Naive B cell (primary cell): Measurements from ENCODE around the gene SGSH. TPM values are rescaled to one million over a fixed set of nuclear protein-coding genes. Genes with fewer than 3 reads are reported as not detected.
"Not testable (repeated sequence)": the region's sequence is repeated elsewhere in the genome, so short reads cannot be mapped to it uniquely, and the experiment has no call there.

Source experiments
- ATAC-seq, 2 donors: fragments of 150-1000 bp; cut with Tn5 transposase; 2 replicates each; pipeline ENCODE4 v1.10.0; 2021; ENCODE audit warnings: low read depth in 2 of 2, mild to moderate bottlenecking in 2 of 2, moderate library complexity in 2 of 2
- DNase-seq: peaks from one replicate; pipeline ENCODE4 v3.0.0; 2022
- H3K27ac Mint-ChIP-seq, 6 donors: one replicate each; pipeline ENCODE4 v1.8.0; 2020 to 2022; ENCODE audit warnings: mild to moderate bottlenecking in 6 of 6, mixed read lengths in 6 of 6, moderate library complexity in 5 of 6, inconsistent platforms in 2 of 6
- H3K27me3 Mint-ChIP-seq, 3 donors: one replicate each; pipeline ENCODE4 v1.8.0; 2021 to 2022; ENCODE audit warnings: mixed read lengths in 3 of 3, mild to moderate bottlenecking in 1 of 3
- H3K36me3 Mint-ChIP-seq, 2 donors: one replicate each; pipeline ENCODE4 v1.8.0; 2020 to 2022; ENCODE audit warnings: mixed read lengths in 2 of 2, inconsistent platforms in 1 of 2, mild to moderate bottlenecking in 1 of 2
- H3K4me1 Mint-ChIP-seq, 3 donors: one replicate each; pipeline ENCODE4 v1.8.0; 2020 to 2022; ENCODE audit warnings: mixed read lengths in 3 of 3, inconsistent platforms in 1 of 3, mild to moderate bottlenecking in 1 of 3, moderate library complexity in 1 of 3
- H3K4me3 Mint-ChIP-seq, 8 donors: one replicate each; pipeline ENCODE4 v1.8.0; 2020 to 2022; ENCODE audit warnings: mild to moderate bottlenecking in 8 of 8, mixed read lengths in 8 of 8, moderate library complexity in 8 of 8, inconsistent platforms in 2 of 8
- H3K9me3 Mint-ChIP-seq, 7 donors: one replicate each; pipeline ENCODE4 v1.8.0; 2020 to 2022; ENCODE audit warnings: mixed read lengths in 7 of 7, mild to moderate bottlenecking in 5 of 7, inconsistent platforms in 2 of 7, moderate library complexity in 1 of 7
- polyA plus RNA-seq, 6 donors: library from polyadenylated mRNA; unstranded; fragments of 300-500 nt; fragmentation: Illumina TruSeq; gene quantifications; one replicate each; pipeline ENCODE4 v1.2.3, GENCODE V29; 2021; ENCODE audit warnings: low read depth in 6 of 6

The SGSH gene
- polyA plus RNA-seq, 6 donors from 2014 or later = 12.3 to 38.5 (median 22.4) TPM

DNA sequence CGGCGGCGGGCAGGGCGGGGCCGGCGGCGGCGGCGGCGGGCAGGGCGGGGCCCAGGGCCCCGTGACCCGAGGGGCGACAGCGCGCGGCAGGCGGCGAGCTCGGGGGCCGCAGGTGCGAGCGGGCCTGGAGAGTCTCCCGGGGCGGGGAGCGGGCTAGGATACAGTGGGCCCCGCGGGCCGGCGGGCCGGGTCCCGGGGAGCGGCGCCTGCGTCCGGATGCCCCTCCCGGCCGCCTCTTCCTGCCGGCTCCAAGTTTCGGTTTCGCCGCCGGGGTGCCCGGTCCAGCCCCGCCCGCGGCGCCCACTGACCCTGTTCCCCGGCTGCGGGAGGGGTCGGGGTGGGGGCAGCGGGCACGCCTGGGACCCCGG, 40.6 kb upstream of the SGSH start, which contains the start of gene RNF213:
TSS of gene RNF213 (plus strand) at position 62 of the 368 bp plus-strand sequence. CDS start 2,830 bp downstream, outside the sequence.
- Mint-ChIP-seq H3K27me3 (no peaks in the 10 kb centered on the region), H3K9me3 (no peaks in the 10 kb centered on the region), H3K36me3 (no peaks in the 10 kb centered on the region), H3K4me1 (peaks cover 38 to 53% (median 43%) of the 10 kb centered on the region in 3 donors), H3K27ac (peak within 1 kb of the TSS; percentile 72 to 98 (median 97)), H3K4me3 (peak within 1 kb of the TSS; percentile 89 to 98 (median 95))
- ATAC-seq = peak; percentile 50 to 55
- DNase-seq = peak; percentile 73

DNA sequence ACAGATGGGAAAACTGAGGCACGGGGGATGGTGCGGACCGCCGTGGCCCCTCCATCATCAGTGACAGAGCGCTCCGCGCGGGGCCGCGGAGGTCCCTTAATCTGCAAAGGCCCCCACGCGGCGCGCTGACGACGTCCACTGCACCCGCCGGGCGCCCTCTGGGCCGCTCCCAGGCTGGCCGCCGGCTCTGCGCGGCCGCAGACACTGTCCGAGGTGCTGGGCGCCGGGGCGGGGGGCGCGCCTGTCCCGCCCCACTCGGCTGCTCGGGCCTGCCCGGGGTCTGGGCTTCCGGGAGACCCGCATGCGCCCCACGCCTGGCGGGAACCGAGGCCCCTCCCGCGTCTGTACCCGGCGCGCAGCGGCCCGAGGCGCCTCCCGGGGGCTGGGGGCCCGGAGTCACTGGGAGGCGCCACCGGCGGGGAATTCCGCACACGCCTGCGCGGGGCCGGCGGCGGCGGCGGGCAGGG, 40.0 kb upstream of the SGSH start:
- DNase-seq = peak; percentile 80
- Mint-ChIP-seq H3K27me3 (no peaks in the 10 kb centered on the region), H3K36me3 (no peaks in the 10 kb centered on the region), H3K4me3 (peak overlapping the region; percentile 80 to 98 (median 93)), H3K27ac (peak overlapping the region in 5 of 6 donors; percentile 72 to 98 (median 97)), H3K9me3 (no peaks in the 10 kb centered on the region), H3K4me1 (peaks cover 35 to 46% (median 39%) of the 10 kb centered on the region in 3 donors)
- ATAC-seq = peak; percentile 67 to 70

DNA sequence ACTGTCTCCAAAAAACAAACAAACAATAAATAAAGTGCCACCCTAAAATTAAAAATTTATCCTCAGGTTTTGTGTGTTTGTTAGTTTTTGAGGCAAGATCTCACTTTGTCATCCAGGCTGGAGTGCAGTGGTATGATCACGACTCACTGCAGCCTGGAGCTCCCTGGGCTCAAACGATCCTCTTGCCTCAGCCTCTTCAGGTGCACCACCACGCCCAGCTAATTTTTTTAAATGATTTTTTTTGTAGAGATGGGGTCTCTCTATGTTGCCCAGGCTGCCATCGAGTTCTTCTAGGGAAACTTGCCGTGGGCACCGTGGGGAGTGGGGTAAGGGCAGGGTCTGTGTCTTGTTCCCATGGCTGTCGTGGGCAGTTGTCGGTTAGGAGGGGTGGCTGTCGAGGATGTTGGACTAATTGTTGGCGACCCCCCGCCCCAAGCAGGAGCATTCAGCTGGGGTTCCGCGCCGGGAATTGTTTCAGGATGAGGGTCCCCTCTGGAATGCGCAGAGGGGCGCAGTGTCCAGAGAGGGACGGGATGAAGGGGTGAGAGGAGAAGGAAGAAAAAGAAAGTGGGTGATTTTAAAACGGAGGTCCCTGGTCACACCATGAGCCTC, 39.4 kb upstream of the SGSH start:
- H3K36me3 Mint-ChIP-seq = no peaks in the 10 kb centered on the region
- H3K4me1 Mint-ChIP-seq = peaks cover 35 to 46% (median 36%) of the 10 kb centered on the region in 3 donors
- H3K27ac Mint-ChIP-seq = peak overlapping the region in 5 of 6 donors; percentile 72 to 98 (median 97)
- DNase-seq (no peak), ATAC-seq (no peak)
- H3K4me3 Mint-ChIP-seq = peak overlapping the region; percentile 80 to 98 (median 93)
- H3K9me3 Mint-ChIP-seq = no peaks in the 10 kb centered on the region
- H3K27me3 Mint-ChIP-seq = no peaks in the 10 kb centered on the region

DNA sequence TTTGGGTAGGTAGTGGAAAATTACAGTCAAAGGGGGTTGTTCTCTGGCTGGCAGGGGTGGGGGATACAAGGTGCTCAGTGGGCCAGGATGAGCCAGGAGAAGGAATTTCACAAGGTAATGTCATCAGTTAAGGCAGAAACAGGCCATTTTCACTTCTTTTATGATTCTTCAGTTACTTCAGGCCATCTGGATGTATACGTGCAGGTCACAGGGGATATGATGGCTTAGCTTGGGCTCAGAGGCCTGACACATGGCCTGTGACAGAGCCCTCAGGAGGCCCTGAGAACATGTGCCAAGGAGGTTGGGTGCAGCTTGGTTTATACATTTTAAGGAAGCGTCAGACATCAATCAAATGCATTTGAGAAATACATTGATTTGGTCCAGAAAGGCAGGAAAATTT, 38.2 kb upstream of the SGSH start:
- H3K27me3 Mint-ChIP-seq, H3K36me3 Mint-ChIP-seq, DNase-seq, ATAC-seq, H3K9me3 Mint-ChIP-seq: not testable (repeated sequence)
- Mint-ChIP-seq H3K4me1 (peaks cover 26 to 41% (median 30%) of the 10 kb centered on the region in 3 donors), H3K4me3 (peak overlapping the region; percentile 23 to 98 (median 91)), H3K27ac (peak overlapping the region; percentile 3 to 97 (median 76))

DNA sequence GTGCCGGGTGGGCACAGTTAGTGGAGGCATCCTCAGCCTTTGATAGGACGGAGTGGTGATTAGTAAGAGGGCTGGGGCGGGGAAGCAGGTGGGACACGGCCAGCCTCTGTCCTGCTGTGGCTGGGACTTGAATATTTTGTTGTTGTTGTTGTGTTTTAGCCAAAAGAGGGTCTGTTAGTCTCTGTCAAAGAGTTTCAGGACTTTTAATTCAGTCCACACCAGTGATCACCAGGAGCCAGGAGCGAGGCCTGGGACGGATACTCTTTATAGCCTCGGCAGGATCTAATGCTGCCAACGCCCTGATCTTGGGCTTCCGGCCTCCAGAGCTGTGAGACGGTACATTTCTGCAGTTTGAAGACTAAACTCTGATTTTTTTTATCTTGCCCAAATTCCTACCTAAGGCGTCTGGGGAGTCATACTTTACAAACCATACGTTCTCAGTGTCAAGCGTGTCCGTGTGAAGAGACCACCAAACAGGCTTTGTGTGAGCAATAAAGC, 37.6 kb upstream of the SGSH start:
- Mint-ChIP-seq H3K27me3 (no peaks in the 10 kb centered on the region), H3K4me3 (peak overlapping the region in 5 of 8 donors; percentile 67 to 98 (median 86)), H3K9me3 (no peaks in the 10 kb centered on the region), H3K4me1 (peaks cover 24 to 38% (median 31%) of the 10 kb centered on the region in 3 donors), H3K27ac (peak overlapping the region in 3 of 6 donors; percentile 24 to 86 (median 76)), H3K36me3 (no peaks in the 10 kb centered on the region)
- no peak for DNase-seq
- no peak for ATAC-seq

DNA sequence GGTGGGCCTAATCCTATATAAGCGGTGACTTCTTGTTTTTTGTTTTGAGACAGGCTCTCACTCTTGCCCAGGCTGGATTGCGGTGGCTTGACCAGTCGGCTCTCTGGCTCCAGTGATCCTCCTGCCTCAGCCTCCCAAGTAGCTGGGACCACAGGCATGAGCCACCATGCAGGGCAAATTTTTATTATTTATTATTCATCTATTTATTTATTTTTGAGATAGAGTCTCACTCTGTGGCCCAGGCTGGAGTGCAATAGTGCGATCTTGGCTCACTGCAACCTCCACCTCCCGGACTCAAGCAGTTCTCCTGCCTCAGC, 35.9 kb upstream of the SGSH start:
- Mint-ChIP-seq H3K9me3 (no peaks in the 10 kb centered on the region), H3K36me3 (no peaks in the 10 kb centered on the region), H3K27me3 (no peaks in the 10 kb centered on the region), H3K27ac (no peak overlapping the region), H3K4me3 (peak overlapping the region in 1 of 8 donors; percentile 58), H3K4me1 (peaks cover 11 to 24% (median 23%) of the 10 kb centered on the region in 3 donors)
- DNase-seq = no peak
- no peak for ATAC-seq

DNA sequence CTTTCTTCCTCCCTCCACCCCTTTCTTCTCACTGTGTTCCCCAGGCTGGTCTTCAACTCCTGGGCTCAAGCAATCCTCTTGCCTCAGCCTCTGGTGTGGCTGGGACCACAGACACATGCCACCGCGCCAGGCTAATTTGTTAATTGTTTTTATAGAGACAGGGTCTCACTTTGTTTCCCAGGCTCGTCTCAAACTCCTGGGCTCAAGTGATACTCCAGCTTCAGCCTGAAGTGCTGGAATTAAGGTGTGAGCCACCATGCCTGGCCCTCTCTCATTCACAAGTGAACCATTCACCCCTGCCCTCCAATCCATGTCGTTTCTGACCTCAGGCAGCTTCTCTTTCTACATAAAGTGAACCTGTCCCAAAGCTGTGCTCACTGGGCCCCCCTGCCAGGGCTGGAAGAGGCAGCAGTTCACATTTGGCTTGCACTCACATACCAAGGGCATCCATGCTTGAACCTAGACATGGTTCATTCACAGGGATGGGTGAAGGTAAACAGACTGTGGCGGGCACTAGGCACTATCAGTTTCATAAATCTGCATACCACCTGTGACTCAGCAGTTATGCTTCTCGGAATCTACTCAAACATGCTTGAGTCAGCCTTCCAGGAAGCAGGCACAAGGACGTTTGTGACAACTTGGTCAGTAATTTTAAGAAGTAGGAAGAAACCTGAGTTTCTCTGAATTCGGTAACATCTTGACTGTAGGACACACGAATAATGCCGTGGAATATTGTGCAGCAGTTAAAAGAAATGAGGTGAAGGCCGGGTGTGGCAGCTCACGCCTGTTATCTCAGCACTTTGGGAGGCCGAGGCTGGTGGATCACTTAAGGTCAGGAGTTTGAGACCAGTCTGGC, 34.5 kb upstream of the SGSH start:
- Mint-ChIP-seq H3K4me3 (peak overlapping the region in 1 of 8 donors; percentile 48), H3K4me1 (peaks cover 8 to 21% (median 19%) of the 10 kb centered on the region in 3 donors), H3K27ac (peak overlapping the region in 2 of 6 donors; percentile 53 to 76), H3K9me3 (no peaks in the 10 kb centered on the region), H3K27me3 (no peaks in the 10 kb centered on the region), H3K36me3 (no peaks in the 10 kb centered on the region)
- peak; percentile 65 to 80 for ATAC-seq
- DNase-seq = no peak

DNA sequence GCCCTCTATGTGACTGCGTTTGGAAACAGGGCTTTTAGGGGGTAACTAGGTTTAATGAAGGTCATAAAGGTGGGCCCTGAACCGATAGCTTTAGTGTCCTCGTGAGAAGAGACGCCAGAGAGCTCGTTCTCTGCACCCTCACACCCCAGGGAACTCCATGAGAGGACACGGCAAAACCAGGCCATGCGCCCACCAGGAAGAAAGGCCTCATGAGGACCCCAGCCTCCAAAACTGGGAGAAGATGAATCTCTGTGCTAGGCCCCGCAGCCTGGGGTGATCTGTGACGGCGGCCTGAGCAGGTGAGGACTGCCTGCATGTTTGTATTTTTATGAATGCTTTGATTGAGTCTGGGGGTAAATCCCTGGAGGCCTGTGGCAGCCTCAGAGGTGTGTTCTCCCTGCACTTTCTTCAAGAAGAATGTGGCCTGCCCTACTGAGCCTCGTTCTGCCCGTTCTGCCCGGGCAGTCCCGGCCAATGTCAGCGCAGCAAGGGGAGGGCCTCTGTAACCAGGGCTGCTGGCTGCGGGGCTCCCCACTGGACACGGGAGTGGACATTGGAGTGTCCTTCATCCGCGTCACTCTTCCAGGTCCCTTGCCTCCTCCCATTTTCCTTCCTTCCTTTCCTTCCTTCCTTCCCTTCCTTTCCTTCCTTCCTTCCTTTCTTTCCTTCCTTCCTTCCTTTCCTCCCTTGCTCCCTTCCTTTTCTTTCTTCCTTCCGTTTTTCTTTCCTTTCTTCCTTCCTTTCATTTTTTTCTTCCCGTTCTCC, 33.7 kb upstream of the SGSH start:
- Mint-ChIP-seq H3K4me1 (peaks cover 5 to 17% (median 17%) of the 10 kb centered on the region in 3 donors), H3K4me3 (no peak overlapping the region), H3K27me3 (no peaks in the 10 kb centered on the region), H3K27ac (peak overlapping the region in 2 of 6 donors; percentile 16 to 76), H3K36me3 (no peaks in the 10 kb centered on the region), H3K9me3 (no peaks in the 10 kb centered on the region)
- DNase-seq (no peak), ATAC-seq (no peak)

DNA sequence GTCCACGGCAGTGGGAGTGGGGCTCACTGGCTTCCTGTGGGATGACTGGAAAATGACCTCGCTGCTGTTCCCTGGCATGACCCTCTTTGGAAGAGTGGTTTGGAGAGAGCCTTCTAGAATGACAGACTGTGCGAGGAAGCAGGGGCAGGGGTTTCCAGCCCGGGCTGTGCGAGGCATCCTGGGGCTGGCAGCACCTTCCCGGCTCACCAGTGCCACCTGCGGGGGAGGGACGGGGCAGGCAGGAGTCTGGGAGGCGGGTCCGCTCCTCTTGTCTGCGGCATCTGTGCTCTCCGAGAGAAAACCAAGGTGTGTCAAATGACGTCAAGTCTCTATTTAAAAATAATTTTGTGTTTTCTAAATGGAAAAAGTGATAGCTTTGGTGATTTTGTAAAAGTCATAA, 32.7 kb upstream of the SGSH start:
- Mint-ChIP-seq H3K4me3 (no peak overlapping the region), H3K36me3 (no peaks in the 10 kb centered on the region), H3K9me3 (no peaks in the 10 kb centered on the region), H3K4me1 (peaks cover 5 to 13% (median 11%) of the 10 kb centered on the region in 3 donors), H3K27ac (no peak overlapping the region), H3K27me3 (no peaks in the 10 kb centered on the region)
- ATAC-seq = peak; percentile 91 to 96
- DNase-seq = peak; percentile 72

DNA sequence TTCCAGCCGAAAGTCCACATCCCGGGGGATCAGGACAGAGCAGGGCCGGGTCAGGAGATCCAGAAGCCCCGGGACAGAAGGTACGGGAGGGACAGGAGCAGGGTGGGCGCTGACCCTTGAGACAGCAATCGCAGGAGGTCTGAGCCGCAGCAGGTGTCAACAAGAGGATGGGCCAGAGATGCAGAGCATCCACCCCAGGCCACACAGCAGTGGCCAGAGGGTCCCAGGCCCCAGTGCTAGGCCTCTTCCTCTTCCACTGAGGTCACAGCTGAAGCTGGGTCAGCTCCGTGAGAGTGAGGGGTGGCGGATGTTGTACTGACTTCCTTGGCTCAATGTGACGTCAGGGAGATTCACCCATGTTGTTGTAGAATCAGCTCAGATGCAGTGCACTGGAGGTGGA, 31.8 kb upstream of the SGSH start:
- H3K4me1 Mint-ChIP-seq = peaks cover 5 to 13% (median 11%) of the 10 kb centered on the region in 3 donors
- peak overlapping the region in 1 of 8 donors; percentile 47 for H3K4me3 Mint-ChIP-seq

DNA sequence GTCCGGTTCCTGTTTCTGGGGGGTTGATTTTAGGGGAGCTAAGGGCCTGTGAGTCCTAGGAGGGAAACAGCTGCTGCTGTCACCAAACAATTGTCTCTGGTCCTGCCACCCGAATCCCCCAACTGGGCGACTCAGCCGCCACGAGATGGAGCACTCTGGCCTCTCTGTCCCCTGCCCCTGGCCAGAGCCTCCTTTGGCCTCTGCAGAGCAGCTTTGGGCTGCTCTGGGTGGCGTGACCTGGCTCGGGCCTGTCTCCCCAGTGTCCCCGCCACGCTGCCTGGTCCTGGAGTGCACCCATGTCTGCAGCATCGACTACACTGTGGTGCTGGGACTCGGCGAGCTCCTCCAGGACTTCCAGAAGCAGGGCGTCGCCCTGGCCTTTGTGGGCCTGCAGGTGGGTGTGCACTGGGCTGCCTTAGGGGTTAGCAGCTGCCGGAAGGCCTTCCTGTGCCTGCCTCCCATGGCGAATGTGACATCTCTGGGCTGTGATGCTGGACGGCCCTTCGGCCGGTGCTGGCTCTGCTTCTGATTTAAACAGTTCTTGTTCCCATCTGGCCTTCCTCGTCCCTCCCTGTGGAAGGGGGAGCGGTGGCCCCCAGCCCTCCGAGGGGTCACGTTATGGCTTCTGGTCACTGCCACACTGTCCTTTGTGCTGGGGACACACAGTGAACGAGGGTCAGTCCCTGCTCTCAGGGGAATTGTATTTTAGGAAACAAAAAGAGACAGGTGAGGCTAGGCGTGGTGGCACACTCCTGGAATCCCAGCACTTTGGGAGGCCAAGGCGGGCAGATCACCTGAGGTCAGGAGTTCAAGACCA, 29.0 kb upstream of the SGSH start:
- H3K9me3 Mint-ChIP-seq = no peaks in the 10 kb centered on the region
- no peak overlapping the region for H3K27ac Mint-ChIP-seq
- ATAC-seq (no peak), DNase-seq (no peak)
- H3K36me3 Mint-ChIP-seq = no peaks in the 10 kb centered on the region
- peaks cover 0 to 5% (median under 1%) of the 10 kb centered on the region in 3 donors for H3K4me1 Mint-ChIP-seq
- no peak overlapping the region for H3K4me3 Mint-ChIP-seq
- H3K27me3 Mint-ChIP-seq = no peaks in the 10 kb centered on the region

More for the DNA sequence above, 31.8 kb upstream of the SGSH start:
- DNase-seq = no peak
- Mint-ChIP-seq H3K36me3 (no peaks in the 10 kb centered on the region), H3K27ac (peak overlapping the region in 1 of 6 donors; percentile 76), H3K9me3 (no peaks in the 10 kb centered on the region), H3K27me3 (no peaks in the 10 kb centered on the region)
- no peak for ATAC-seq
